Heart right ventricle (tissue), 16 donors: ENCODE data around the gene ALG9. TPM values are rescaled to one million over a fixed set of nuclear protein-coding genes. Genes with fewer than 3 reads are reported as not detected.

Experiments
- ATAC-seq, 8 donors: fragments of 200-7000 bp; cut with Tn5 transposase; one replicate each; pipeline ENCODE4 v1.9.1; 2020; ENCODE audit warnings: mild to moderate bottlenecking in 8 of 8, moderate library complexity in 8 of 8, moderate number of reproducible peaks in 1 of 8
- DNase-seq, 2 donors: peaks; one replicate each; pipeline ENCODE4 v3.0.0-alpha.2; 2020
- H3K27ac ChIP-seq, 10 donors: fragments of 200-600 bp; sonication (generic) in 2 of 10; one replicate each; pipeline versions ENCODE4 v1.5.0 to v1.8.0; 2020 to 2022; ENCODE audit warnings: mild to moderate bottlenecking in 3 of 10
- H3K27me3 ChIP-seq, 7 donors: fragments of 200-600 bp; one replicate each; pipeline ENCODE4 v1.8.0; 2021 to 2022; ENCODE audit warnings: mild to moderate bottlenecking in 2 of 7
- H3K36me3 ChIP-seq, 9 donors: fragments of 200-600 bp; sonication (generic) in 1 of 9; one replicate each; pipeline versions ENCODE4 v1.5.0 to v1.8.0; 2020 to 2022; ENCODE audit warnings: mild to moderate bottlenecking in 2 of 9
- H3K4me1 ChIP-seq, 9 donors: fragments of 200-600 bp; sonication (generic) in 1 of 9; one replicate each; pipeline versions ENCODE4 v1.5.0 to v1.8.0; 2020 to 2022; ENCODE audit warnings: mild to moderate bottlenecking in 4 of 9
- H3K4me3 ChIP-seq, 10 donors: fragments of 200-600 bp; sonication (generic) in 2 of 10; one replicate each; pipeline versions ENCODE4 v1.5.0 to v1.8.0; 2020 to 2022; ENCODE audit warnings: mild to moderate bottlenecking in 7 of 10, moderate library complexity in 2 of 10
- H3K9me3 ChIP-seq, 11 donors: fragments of 200-600 bp in 10 of 11; sonication (generic) in 2 of 11; one replicate each; pipeline versions ENCODE4 v1.5.0 to v1.8.0; 2013 to 2022; ENCODE audit warnings: mild to moderate bottlenecking in 2 of 11, control low read depth in 1 of 11, moderate library complexity in 1 of 11
- CTCF ChIP-seq, 9 donors: fragments of 200-600 bp; sonication (generic) in 2 of 9; IDR thresholded peaks; one replicate each; pipeline versions ENCODE4 v1.5.0 to v1.8.0; 2021 to 2022; ENCODE audit warnings: antibody characterized with exemption in 9 of 9, mild to moderate bottlenecking in 5 of 9, moderate library complexity in 1 of 9
- WGBS, 2 donors: extraction: QIAGEN DNeasy Blood & Tissue Kit; methylation state at CpG; one replicate each; pipeline ENCODE4 v1.1.7; 2013; ENCODE audit warnings: inconsistent platforms in 1 of 2; 5-methylcytosine and 5-hydroxymethylcytosine counted together
- intact Hi-C, 10 donors: fragments of 100-400 bp; cut with DNase I; formaldehyde crosslinking; loops; one replicate each; pipeline versions ENCODE4 v1.11.1 to v1.14.2; 2022
- polyA plus RNA-seq, 2 donors: library from polyadenylated mRNA; stranded (reverse); fragments of 200-250 nt; gene quantifications; one replicate each; pipeline ENCODE4 v1.2.3, GENCODE V29; 2013
- total RNA-seq, 10 donors: library from RNA; stranded (reverse); fragmentation: NEBNext Ultra II Directional in 3 of 10; extraction: Animal tissue kit (Norgen Biotek cat#: 25700) in 3 of 10; gene quantifications; one replicate each; pipeline versions ENCODE4 v1.2.1 to v1.2.4, GENCODE V29; 2021 to 2023
- donor health status: Arrhythmogenic right ventricular cardiomyopathy.
- donor health status: ischemic (EF 13 %, LVEDD 7.1; RV severe dilation, severe dysfunction).
- donor health status: healthy with polysubstance abuse.
- donor health status: DM: no; HTN: yes; CAD: no.
- donor health status: DM: no; HTN: no; CAD: no.
- donor health status: ischemic (EF 25% LVEDD 6.9; RV normal size, moderate dysfunction).
- donor health status: ischemic (EF 25% LVEDD 5.7; RV mildly dilated, moderate dysfunction).
- donor health status: healthy.
- donor health status: DM: yes; HTN: yes; CAD: no.
- donor health status: Ischemic cardiomyopathy.
- donor health status: ischemic (EF 35%, LVEDD 5.7; RV mildly dilated, moderate dysfunction).
- donor health status: nonischemic (EF 11% LVEDD 7.7; RV severe dilation, severe dysfunction).
- donor health status: DM: yes; HTN: yes; CAD: no.
- donor health status: PGD.
- donor health status: ischemic (EF 29% LVEDD 5.4; RV normal size, mild dysfunction).
- donor health status: nonischemic (EF 23%, LVEDD 6.1; RV moderate dilation, normal function).

Gene ALG9
- total and polyA plus RNA-seq, 12 donors, result 12.8 to 26.5 (median 18.5) TPM

- peaks cover 0 to 38% (median 0%) of the 10 kb centered on the region in 9 donors for H3K36me3 ChIP-seq
- H3K27me3 ChIP-seq, result no peaks in the 10 kb centered on the region
- H3K4me3 ChIP-seq, result no peak overlapping the region
- H3K9me3 ChIP-seq, result no peaks in the 10 kb centered on the region
- H3K4me1 ChIP-seq, result peaks cover 0 to 40% (median 8%) of the 10 kb centered on the region in 9 donors
- DNase-seq, result no peak
- TF ChIP-seq CTCF (IDR thresholded peaks at IDR 0.05), result no peak
- intact Hi-C loops, result loop anchor here in 3 of 10 donors (5.0 to 10.0 kb wide), 3 partner anchors 40 to 63 kb away; no protein-coding TSS in a partner anchor
- 60 to 66% methylated on average over 5 of the region's 5 CpGs for WGBS, 2 donors
- ATAC-seq, result no peak
- peak overlapping the region in 1 of 10 donors; percentile 24 for H3K27ac ChIP-seq
These were observed 89.2 kb downstream of the ALG9 start for GRCh38 chr11:111782109-111782741.

- Histone ChIP-seq H3K27ac (peak overlapping the region in 4 of 10 donors; percentile 2 to 34 (median 18)), H3K36me3 (peaks cover 0 to 9% (median 0%) of the 10 kb centered on the region in 9 donors), H3K27me3 (no peaks in the 10 kb centered on the region), H3K4me1 (peaks cover 0 to 35% (median 10%) of the 10 kb centered on the region in 9 donors), H3K9me3 (no peaks in the 10 kb centered on the region), H3K4me3 (no peak overlapping the region)
- no peak for DNase-seq
- TF ChIP-seq CTCF (IDR thresholded peaks at IDR 0.05), result no peak
- WGBS, 2 donors, result 71 to 75% methylated on average over 6 of the region's 6 CpGs
- ATAC-seq, result peak in 2 of 8 donors; percentile 16 to 24
- intact Hi-C loops, result loop anchor here (2.0 to 10.0 kb wide), 9 partner anchors 42 to 214 kb away; partner anchors contain the start of gene SIK2 (in 3 of the 10)
These were observed 92.3 kb downstream of the ALG9 start for GRCh38 chr11:111779118-111779517.

GRCh38 chr11:111778047-111778558, 93.3 kb downstream of the ALG9 start:
- intact Hi-C loops, result loop anchor here (1.0 to 10.0 kb wide), 10 partner anchors 41 to 213 kb away; partner anchors contain the start of gene SIK2 (in 3 of the 10)
- H3K4me1 ChIP-seq, result peaks cover 0 to 31% (median 9%) of the 10 kb centered on the region in 9 donors
- WGBS, 2 donors, result 92% methylated on average over 3 of the region's 3 CpGs
- no peak for TF ChIP-seq CTCF (IDR thresholded peaks at IDR 0.05)
- no peak for ATAC-seq
- no peak overlapping the region for H3K4me3 ChIP-seq
- no peak for DNase-seq
- no peaks in the 10 kb centered on the region for H3K9me3 ChIP-seq
- H3K27me3 ChIP-seq, result no peaks in the 10 kb centered on the region
- H3K27ac ChIP-seq, result peak overlapping the region in 1 of 10 donors; percentile 8
- H3K36me3 ChIP-seq, result no peaks in the 10 kb centered on the region

- peak; percentile 62 to 91 (median 82) for TF ChIP-seq CTCF (IDR thresholded peaks at IDR 0.05)
- Histone ChIP-seq H3K4me1 (peaks cover 0 to 25% (median 7%) of the 10 kb centered on the region in 9 donors), H3K27me3 (no peaks in the 10 kb centered on the region), H3K9me3 (no peaks in the 10 kb centered on the region), H3K36me3 (no peaks in the 10 kb centered on the region), H3K27ac (peak overlapping the region in 2 of 10 donors; percentile 5 to 8), H3K4me3 (no peak overlapping the region)
- peak; percentile 66 to 90 (median 84) for ATAC-seq
- intact Hi-C loops, result loop anchor here (1.0 to 10.0 kb wide), 15 partner anchors 40 to 213 kb away; partner anchors contain the start of gene SIK2 (in 7 of the 10)
- DNase-seq, result peak in 1 of 2 donors; percentile 44
- WGBS, 2 donors, result 73 to 78% methylated on average over 4 of the region's 4 CpGs
These were observed 94.0 kb downstream of the ALG9 start for GRCh38 chr11:111777094-111778046.
